Endodermal cell (in vitro differentiated cells): ENCODE measurements around the gene MAP7. TPM values are rescaled to one million over a fixed set of nuclear protein-coding genes. Genes with fewer than 3 reads are reported as not detected.

Experiments
- DNase-seq: peaks from one replicate; pipeline ENCODE4 v3.0.0-alpha.2; 2017
- H3K27ac ChIP-seq: 2 replicates; pipeline ENCODE4 v1.5.1; 2013; ENCODE audit warnings: mild to moderate bottlenecking, low read depth, low read length, moderate library complexity
- H3K27me3 ChIP-seq: 2 replicates; pipeline ENCODE4 v1.6.1; 2013; ENCODE audit warnings: mild to moderate bottlenecking, low read length, moderate library complexity; ENCODE audit not compliant: insufficient read depth, control insufficient read depth, poor library complexity, severe bottlenecking
- H3K36me3 ChIP-seq: 2 replicates; pipeline ENCODE4 v1.7.0; 2013; ENCODE audit warnings: mild to moderate bottlenecking, low read length, moderate library complexity; ENCODE audit not compliant: control insufficient read depth, insufficient read depth
- H3K4me1 ChIP-seq: one replicate; pipeline ENCODE4 v1.7.0; 2013; ENCODE audit warnings: low read length; ENCODE audit not compliant: control insufficient read depth, insufficient read depth
- H3K4me3 ChIP-seq: 2 replicates; pipeline ENCODE4 v1.5.1; 2013; ENCODE audit warnings: mild to moderate bottlenecking, low read length, moderate library complexity
- H3K9ac ChIP-seq: 2 replicates; pipeline ENCODE4 v1.6.1; 2013; ENCODE audit warnings: mild to moderate bottlenecking, low read length, moderate library complexity; ENCODE audit not compliant: poor library complexity, severe bottlenecking; ENCODE audit errors: extremely low read depth
- H3K9me3 ChIP-seq: 2 replicates; pipeline ENCODE4 v1.6.1; 2013; ENCODE audit warnings: mild to moderate bottlenecking, low read length, moderate library complexity; ENCODE audit not compliant: control insufficient read depth
- H3K27ac Mint-ChIP-seq: 2 replicates; pipeline ENCODE4 v1.8.0; 2020; ENCODE audit warnings: mixed read lengths
- H3K27me3 Mint-ChIP-seq: 2 replicates; pipeline ENCODE4 v1.8.0; 2021; ENCODE audit warnings: mild to moderate bottlenecking, mixed read lengths; ENCODE audit not compliant: insufficient read depth
- H3K36me3 Mint-ChIP-seq: 2 replicates; pipeline ENCODE4 v1.8.0; 2020; ENCODE audit warnings: low read depth, mixed read lengths
- H3K4me1 Mint-ChIP-seq: 2 replicates; pipeline ENCODE4 v1.8.0; 2020; ENCODE audit warnings: mixed read lengths
- H3K4me3 Mint-ChIP-seq: 2 replicates; pipeline ENCODE4 v1.8.0; 2020; ENCODE audit warnings: mild to moderate bottlenecking, moderate library complexity, mixed read lengths
- H3K9me3 Mint-ChIP-seq: 2 replicates; pipeline ENCODE4 v1.8.0; 2020; ENCODE audit warnings: mild to moderate bottlenecking, mixed read lengths
- CTCF ChIP-seq: fragments of 200-600 bp; sonication (generic); conservative IDR thresholded peaks from 2 replicates; pipeline ENCODE4 v1.5.0; 2021; ENCODE audit warnings: antibody characterized with exemption, mild to moderate bottlenecking
- WGBS, 2 experiments: methylation state at CpG; one replicate each; pipeline versions ENCODE4 v1.1.5 to v1.1.7; 2013; ENCODE audit warnings: missing lambda C conversion rate in 2 of 2, mixed read lengths in 1 of 2; ENCODE audit not compliant: insufficient coverage in 1 of 2, insufficient read length in 1 of 2; 5-methylcytosine and 5-hydroxymethylcytosine counted together
- total RNA-seq, 2 donors: library from RNA; stranded (reverse); fragmentation: NEBNext Ultra II Directional in 1 of 2; extraction: Animal tissue kit (Norgen Biotek cat#: 25700) in 1 of 2; gene quantifications; 2 replicates in 1 of 2; 3 replicates in 1 of 2; pipeline ENCODE4 v1.2.1, GENCODE V29; 2021

MAP7 gene
- total RNA-seq, 2 donors from 2014 or later, result 42.4 to 48.7 TPM

- Histone ChIP-seq H3K4me1 (no peaks in the 10 kb centered on the region), H3K27me3 (no peaks in the 10 kb centered on the region), H3K36me3 (peaks cover 42% of the 10 kb centered on the region), H3K9ac (no peak overlapping the region), H3K4me3 (no peak overlapping the region), H3K9me3 (no peaks in the 10 kb centered on the region), H3K27ac (no peak overlapping the region)
- no peak for DNase-seq
- Mint-ChIP-seq H3K4me3 (no peak overlapping the region), H3K9me3 (no peaks in the 10 kb centered on the region), H3K4me1 (no peaks in the 10 kb centered on the region), H3K36me3 (peaks cover 41% of the 10 kb centered on the region), H3K27ac (no peak overlapping the region), H3K27me3 (no peaks in the 10 kb centered on the region)
- WGBS, 2 experiments, result 94 to 95% methylated on average over 4 to 6 of the region's 6 CpGs
- no peak for TF ChIP-seq CTCF
Measured at GRCh38 chr6:136359851-136360250, 190.4 kb downstream of the MAP7 start.

DNA sequence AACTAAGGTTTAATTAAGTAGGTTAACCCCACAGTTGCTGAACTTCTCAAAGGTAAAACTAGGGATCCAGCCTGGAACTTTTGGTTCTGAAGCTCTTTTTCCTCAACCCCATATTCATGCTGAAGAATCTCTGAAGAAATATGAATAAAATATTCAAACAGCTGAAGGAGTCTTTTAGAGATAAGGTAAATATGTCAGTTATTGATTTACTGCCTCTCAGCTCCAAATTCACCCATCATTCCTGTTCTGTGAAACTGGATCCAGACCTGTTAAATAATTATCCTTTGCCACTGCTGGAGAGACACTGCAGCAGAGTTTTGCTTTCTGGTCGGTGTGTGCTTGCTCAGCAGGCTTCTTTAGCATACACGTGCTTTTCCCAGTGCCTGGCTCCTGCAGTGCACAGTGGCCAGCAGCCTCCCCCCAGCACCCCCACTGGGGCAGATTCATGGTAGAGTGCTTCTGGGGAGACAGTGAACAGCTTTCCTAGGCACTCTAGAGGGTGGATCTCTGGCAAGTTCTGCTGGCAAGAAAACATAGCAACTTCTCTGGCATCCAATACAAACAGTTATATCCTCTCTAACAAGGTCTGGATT, 198.6 kb downstream of the MAP7 start:
- H3K36me3 ChIP-seq, result peaks cover 10% of the 10 kb centered on the region
- Mint-ChIP-seq H3K4me1 (no peaks in the 10 kb centered on the region), H3K27me3 (no peaks in the 10 kb centered on the region), H3K4me3 (no peak overlapping the region), H3K27ac (no peak overlapping the region), H3K36me3 (peaks cover 27% of the 10 kb centered on the region), H3K9me3 (no peaks in the 10 kb centered on the region)
- no peak overlapping the region for H3K4me3 ChIP-seq
- H3K9me3 ChIP-seq, result no peaks in the 10 kb centered on the region
- peak; percentile 70 for DNase-seq
- no peaks in the 10 kb centered on the region for H3K27me3 ChIP-seq
- H3K9ac ChIP-seq, result no peak overlapping the region
- TF ChIP-seq CTCF, result no peak
- 22% methylated on average over 2 of the region's 2 CpGs; no CpG with 5 or more reads in 1 of the 2 experiments for WGBS, 2 experiments
- no peak overlapping the region for H3K27ac ChIP-seq
- no peaks in the 10 kb centered on the region for H3K4me1 ChIP-seq

DNA sequence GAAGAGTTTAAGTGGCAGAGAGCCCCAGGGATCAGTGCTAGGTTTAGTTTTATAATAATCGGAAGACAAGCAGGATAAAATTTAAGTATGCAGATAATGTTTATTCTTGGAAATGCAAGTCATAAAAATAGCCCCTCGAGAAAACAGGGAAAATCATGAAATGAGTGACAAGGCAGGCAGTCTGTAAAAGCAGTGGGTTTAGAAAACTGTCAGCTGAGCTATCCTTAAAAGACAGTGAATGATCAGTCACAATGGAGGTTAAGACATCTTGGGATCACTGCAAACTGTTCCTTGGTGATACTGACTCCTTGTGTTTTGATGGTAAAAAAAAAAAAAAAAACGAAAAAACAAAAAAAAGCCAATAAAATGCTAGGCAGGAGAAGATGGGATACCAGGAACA, 199.3 kb downstream of the MAP7 start:
- Histone ChIP-seq H3K9me3 (no peaks in the 10 kb centered on the region), H3K36me3 (peaks cover 8% of the 10 kb centered on the region), H3K27ac (no peak overlapping the region), H3K4me1 (no peaks in the 10 kb centered on the region), H3K9ac (no peak overlapping the region), H3K4me3 (no peak overlapping the region), H3K27me3 (no peaks in the 10 kb centered on the region)
- no peaks in the 10 kb centered on the region for H3K9me3 Mint-ChIP-seq
- WGBS, 2 experiments, result 85 to 87% methylated on average over 2 to 3 of the region's 3 CpGs
- TF ChIP-seq CTCF, result no peak
- H3K4me3 Mint-ChIP-seq, result no peak overlapping the region
- no peak overlapping the region for H3K27ac Mint-ChIP-seq
- H3K27me3 Mint-ChIP-seq, result no peaks in the 10 kb centered on the region
- no peaks in the 10 kb centered on the region for H3K4me1 Mint-ChIP-seq
- peaks cover 27% of the 10 kb centered on the region for H3K36me3 Mint-ChIP-seq
- no peak for DNase-seq
